NCI-H2227 treated with DMSO at 0.1 percent for 48 hours (cell line): ENCODE measurements around the gene ARNT2.

Source experiments
- DNase-seq: peaks from one replicate; lab custom pipeline; 2025; lab: John Stamatoyannopoulos, UW

ARNT2 gene

DNA sequence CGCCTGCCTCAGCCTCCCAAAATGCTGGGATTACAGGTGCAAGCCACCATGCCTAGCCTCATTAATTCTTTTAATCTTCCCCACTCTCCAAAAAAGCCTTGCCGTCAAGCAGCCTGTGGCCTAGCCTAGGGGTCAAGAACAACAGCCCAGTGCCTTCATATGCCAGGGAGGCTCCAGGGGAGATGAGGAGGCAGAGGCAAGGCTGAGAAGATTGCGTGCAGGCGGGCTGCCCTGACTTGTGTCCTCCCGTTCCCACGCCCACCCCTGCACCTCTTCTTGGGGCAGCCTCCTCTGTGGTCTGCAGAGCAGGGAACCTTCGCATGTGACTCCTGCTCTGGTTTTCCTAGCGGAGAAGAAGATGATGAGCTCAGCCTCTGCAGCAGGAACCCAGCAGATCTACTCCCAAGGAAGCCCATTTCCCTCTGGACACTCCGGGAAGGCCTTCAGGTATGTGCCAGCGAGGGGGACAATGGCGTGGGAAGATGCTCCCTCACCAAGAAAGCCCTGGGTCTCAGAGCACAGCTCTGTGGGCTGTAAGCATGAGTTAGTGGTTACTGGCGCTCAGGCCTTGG lies 172.4 kb downstream of the ARNT2 start:
- DNase-seq, result no peak

DNA sequence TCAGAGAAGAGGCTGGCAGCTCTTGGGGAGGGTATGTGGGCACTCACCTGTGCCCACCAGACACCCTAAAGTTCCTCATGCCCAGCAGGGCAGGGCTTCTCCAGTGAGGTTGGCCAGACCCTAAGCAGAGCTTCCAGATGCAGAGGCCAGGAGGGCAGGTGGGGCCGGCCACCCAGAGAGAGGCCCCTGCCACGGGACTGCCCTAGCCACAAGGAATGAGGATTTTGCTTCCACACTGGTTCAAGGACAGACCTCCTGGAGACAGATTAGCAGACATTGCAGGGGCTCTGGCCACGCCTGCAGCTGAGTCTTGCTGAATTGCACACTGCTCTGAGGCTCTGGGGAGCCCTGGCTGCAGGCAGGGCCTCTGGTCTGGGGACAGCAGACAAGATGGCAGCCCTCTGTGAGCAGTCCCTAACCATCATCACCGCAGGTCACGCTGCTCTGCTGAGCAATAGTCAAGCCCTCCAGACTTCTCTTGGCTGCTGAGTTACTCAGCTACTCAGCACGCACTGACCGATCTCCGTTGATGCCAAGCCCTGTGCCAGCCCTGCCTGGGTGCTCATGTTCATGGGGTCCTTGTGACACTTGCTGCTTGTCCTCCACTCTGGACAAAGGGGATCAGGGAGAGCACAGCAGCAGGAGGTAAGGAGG lies 173.5 kb downstream of the ARNT2 start:
- no peak for DNase-seq

DNA sequence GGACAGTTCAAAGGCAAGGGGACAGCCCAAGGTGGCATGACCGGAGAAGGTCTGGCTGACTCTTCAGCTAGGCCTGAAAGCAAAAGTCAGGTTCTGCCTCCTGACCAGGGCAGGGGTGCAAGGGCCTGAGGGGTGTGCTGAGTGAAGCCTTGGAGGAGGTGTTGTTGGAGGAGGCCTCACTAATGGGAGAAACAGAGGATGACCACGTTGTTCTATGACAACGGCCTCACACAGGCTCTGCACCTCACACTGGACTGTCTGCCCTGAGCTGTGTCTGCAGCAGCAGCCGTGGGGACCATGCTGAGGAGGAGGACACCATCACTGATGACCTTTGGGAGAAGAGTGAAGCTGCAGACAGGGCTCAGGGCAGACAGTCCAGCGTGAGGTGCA lies 174.0 kb downstream of the ARNT2 start:
- DNase-seq, result no peak

DNA sequence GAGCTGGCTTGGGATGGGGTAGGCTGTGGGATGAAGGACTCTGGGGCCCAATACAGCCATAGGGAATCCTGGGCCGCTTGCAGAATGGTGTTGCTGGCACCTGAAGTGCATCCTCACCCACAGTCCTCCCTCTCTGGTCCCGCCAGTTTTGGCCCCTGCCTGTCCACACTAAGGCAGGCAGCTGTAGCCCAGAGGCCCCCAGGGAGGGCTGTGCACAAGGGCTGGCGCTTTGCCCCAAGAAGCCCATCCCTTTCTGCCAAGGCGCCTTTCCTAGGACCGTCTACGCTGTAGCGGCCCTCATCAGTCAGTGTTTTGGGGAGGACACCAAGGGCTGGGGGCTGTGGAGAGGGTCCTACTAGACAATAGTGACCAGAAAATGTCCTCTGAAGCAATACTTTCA lies 174.7 kb downstream of the ARNT2 start:
- DNase-seq, result no peak

DNA sequence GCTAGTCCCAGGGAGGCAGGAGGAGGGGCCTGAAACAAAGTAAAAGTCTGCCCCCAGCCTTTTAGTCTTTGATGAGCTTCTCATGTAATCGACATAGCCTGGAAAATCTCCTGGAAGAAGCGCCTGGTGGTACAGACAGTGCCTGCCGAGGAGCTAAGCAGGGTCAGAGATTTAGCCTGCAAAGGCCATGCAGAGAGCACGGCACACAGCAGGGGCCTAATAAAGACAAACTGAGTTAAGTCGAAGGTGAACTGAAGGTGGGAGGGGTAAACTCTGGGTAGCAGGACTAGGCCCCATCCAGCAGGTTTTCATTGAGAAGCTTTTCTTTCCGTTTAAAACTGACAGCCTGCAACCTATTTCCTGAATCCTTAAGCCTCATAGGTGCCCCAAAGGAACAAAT lies 175.4 kb downstream of the ARNT2 start:
- DNase-seq, result no peak

DNA sequence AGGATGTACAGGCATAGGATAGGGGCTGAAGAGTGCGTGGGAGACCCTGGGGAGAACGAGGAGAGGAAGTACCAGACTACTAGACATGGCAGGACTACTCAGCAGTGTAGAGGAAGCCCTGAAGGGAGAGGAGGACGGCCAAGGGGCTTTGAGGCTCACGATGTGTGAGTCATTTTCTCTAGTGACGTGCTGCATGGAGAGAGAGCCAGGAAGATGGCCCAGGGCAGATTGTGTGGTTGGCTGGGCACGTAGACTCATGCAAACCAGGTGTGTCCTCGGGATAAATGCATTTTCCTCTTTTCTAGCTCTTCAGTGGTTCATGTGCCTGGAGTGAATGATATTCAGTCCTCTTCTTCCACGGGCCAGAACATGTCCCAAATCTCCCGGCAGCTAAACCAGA lies 175.9 kb downstream of the ARNT2 start:
- DNase-seq, result no peak

DNA sequence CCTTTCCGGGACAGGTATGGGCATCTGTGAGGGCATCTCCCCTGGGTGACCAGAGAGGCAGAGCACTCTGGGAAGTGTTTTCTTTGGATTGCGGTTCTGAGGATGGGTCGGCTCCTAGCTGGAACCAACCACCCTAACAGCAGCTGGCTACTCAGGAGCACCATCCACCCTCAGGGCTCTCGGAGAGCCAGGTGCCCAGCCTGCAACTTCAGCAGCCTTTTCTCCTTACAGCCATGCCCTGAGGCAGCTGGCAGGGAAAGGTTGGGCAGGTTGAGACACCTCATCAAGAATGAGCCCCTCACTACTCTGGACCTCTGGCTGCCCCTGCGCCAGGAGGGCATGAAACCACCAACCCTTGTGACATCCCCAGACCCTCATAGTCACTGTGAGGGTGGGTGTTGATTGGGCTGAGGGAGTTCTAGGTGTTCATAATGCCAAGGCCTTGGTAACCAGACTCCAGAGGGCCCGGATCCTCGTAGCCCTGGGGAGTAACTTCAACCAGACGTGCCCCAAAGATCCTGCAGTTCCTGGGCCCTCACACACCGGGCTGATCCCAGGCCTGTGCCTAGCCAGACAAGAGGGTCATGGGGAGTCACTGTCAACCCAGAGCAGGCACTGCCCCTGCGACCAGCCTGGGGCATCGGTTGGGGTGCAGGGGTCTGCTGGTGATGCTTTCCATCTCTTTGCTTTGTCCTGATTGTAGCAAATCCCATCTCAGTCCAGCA lies 176.5 kb downstream of the ARNT2 start:
- no peak for DNase-seq

DNA sequence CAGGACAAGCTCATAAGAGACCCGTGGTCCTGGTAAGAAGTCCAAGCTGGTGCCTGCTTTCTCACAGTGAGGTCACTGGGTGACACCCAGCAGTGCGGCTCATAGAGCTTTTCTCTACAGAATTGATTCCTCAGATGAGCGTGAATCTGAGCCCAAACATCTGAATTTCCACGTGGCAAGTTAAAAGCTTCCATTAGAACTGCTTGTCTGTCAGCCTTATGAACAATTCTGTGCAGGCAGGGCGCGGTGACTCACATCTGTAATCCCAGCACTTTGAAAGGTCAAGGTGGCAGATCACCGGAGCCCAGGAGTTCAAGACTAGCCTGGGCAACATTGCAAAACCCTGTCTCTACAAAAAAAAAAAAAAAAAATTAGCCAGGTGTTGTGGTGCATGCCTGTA lies 177.8 kb downstream of the ARNT2 start:
- DNase-seq, result no peak

DNA sequence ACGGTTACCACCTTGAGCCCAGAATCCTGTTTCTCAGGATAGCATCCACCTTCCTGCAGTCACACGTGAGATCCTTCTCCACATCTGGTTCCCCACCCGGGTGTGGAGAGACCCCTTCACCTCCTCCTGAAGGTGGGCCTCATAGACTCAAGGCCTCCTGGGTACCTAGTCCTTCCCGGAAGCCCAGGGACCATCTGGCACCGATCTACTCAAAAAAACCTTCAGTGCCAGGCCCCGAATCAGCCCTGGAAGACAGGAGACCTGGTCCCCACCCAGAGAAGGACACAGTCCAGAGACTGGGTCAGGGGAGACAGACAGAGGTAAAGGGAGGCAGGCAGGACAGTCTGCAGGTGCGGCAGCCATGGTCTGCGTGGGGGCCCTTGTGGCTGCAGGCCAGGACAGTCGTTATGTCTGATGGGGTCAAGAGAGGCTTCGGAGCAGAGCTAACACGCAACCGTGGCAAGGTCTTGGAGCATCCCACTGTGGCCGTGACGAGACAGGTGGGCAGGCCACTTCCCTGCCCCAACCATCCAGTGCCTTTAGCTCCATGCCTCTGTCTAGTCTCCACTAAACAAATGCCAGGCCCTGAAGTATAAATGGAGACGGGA lies 178.7 kb downstream of the ARNT2 start:
- DNase-seq, result no peak

DNA sequence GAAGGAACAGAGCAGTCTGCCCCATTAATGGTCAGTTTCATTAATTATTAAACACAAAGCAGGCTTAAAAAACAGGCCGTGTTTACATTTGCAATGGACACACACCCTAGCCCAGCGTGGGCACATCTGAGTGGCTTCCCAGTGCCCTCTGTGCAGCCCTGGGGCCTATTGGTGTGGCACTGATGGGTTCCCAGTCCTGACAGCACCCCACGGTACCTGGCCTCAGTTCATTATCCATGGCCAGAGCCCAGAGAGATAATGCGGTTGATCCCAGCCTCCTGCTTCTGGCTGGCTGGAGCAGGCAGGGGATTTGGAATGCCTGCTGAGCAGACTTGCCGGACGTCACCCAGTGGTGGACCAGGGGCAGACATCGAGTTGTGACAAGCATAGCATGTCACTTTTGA lies 180.4 kb downstream of the ARNT2 start:
- no peak for DNase-seq

DNA sequence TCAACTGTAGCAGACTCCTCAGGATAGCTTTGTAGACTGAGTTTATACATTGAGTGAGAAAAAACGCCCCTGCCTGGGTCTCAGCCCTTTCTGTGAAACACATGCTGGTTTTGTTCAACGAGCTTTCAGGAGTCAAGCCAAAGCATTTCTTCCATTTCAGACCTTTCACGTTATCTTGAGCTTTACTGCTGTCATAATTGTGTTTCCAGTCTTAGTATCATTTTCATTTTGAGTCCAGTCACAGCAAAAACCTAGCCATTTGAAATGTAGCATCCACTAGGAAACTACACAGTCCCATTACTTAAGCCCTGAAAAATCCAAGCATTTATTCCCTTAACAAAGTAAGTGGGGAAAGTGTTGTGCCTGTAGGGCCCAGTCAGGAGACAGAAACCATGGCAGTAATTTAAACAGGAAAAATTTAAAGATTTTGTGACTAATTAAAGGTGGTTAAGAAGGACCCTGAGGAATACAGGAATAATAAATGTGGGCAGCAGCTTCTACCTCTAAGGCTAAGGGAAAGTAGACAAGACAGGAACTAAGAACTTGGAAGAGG lies 180.9 kb downstream of the ARNT2 start:
- DNase-seq, result no peak

DNA sequence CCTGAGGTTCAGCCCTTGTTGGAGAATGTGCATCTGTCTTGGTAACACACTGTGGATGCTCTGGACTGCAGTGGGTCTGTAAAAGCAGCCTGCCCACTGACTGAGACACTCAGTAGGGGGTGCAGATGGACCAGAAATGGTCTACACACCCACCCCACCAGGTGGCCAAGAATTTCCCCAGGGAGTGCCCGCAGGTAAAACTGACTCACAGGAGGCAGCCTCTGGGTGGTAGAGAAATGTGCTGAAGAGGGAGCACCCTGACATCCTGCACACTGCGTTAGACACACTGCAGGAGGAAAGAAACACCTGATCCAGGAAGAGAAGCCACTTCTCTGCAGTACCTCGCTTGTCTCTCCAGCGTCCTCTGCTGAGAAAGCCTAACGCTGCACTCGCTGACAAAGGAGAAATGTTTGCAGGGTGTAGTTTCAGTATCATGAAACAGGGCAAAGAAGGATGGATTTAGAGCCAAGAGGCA lies 181.4 kb downstream of the ARNT2 start:
- DNase-seq, result no peak

DNA sequence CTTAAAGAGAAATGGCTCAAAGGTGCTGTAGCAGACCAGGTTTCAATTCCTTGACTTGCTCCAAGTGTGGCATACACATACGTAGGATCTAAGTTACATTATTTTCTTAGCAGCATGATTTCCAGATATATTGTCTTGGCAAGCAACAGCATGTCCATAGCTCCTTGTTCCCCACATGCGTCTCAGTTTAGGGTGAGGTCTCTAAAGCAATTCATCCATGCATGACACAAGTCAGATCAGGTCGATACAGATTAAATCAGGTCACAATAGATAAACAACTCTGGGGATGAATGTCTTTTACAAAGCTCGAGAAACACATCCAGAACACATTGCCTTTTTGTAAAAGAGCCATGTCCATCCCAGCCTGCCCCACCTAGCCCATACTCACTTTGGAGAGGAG lies 182.0 kb downstream of the ARNT2 start:
- no peak for DNase-seq

DNA sequence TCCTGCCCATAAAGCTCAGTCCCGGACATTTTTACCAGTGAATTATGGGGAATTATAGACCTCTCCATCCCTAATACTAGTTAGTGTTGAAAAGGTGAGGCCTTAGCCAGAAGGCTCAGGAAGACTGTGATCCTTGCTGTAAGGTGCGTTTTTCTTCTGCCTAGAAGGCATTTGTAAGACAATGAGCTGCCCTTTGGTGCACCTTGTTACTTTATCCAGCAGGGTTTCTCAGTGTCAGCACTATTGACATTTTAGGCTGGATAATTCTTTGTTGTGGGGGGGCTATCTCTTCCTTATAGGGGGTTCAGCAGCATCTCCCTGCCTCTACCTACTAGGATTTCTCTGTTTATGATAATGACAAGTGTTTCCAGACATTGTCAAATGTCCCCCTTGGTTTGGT lies 182.8 kb downstream of the ARNT2 start:
- no peak for DNase-seq

DNA sequence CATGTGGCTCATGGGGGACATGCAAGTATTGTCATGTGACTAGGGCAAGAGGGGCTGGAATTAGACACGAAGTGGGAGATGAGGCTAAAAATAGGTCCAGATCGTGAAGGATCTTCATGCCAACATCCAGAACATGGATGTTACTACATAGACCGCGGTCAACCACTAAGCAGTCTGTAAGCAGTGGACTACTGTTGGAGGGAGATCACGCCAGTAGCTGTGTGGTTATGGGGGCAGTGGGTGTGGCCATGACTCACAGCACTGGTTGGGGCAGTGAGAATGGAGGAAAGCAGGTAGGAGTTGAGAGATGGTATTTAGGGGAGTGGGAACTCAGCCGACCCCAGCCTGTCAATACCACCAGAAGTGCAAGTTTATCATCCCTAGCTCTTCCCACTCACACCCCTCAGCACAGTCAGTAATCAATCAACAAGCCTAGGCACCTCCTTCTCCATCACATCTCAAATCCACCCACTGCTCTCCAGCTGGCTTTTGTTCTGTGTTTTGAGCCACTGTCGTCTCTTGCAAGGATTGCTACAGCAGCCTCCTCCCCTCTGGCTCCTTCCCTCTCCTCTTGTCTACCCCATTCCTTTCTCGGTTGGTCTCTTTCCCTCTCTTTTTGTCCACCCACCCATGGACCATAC lies 183.8 kb downstream of the ARNT2 start:
- no peak for DNase-seq

DNA sequence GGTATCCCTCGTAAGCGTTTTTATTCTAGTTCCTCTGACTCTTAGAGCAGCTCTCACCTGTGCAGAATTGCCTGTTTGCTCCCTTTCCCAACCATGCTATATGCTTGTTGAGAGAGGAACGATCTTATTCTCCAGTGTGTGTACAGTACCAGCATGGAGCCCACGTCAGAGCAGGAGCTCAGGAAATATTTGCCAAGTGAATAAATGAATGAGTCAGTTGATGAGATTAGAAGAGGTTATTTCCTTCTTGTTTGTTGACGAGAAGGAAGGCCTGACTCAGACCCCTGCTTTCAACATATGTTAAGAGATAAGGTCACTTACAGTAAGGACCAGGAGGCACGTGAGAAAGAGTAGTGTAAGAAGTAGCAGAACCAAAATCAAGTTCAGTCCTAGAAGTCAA lies 184.6 kb downstream of the ARNT2 start:
- no peak for DNase-seq

DNA sequence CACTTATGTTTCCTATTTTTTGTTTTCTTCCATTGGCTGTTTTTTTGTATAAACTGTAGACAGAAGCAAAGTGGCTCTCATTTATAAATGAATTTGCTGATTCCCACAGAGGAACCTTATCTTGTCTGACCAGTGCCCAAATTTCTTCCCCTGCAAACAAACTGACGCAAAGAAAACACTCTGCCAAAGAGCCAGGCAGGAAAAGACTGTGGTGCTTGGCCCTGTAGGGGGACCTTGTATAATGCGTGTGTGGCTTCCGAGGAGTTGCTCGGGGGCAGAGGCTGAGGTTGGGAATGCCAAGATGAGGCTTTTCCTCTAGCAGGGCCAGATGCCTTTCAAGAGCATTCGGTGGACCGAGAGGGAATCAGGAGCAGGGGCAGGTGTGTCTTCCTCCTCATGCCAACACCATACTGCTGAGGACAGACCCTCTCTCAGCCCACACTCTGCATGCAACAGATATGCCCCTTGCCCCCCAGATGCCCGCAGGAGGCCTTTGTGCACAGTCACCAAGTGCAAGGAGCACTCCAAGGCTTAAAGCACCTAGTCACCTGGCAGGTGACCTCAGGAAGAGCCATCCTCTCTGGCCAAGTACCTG lies 186.7 kb downstream of the ARNT2 start:
- no peak for DNase-seq

DNA sequence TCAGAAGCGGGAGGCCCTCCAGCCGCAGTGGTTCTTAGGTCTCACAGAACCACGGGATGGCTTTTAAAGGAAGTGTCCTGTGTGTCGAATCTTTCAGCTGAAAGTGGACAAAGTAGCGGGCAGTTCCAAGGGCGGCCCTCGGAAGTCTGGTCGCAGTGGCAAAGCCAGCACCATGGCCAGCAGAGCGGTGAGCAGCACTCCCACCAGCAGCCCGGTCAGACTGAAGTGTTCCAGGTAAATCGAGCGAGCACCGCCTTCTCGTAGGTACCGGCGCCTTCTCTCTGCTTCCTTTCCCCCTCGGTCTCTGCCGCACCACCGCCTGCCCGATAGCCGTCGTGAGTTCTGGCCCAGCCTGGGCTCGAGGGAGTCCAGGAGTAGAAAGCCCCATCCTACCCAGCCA lies 187.3 kb downstream of the ARNT2 start:
- no peak for DNase-seq

DNA sequence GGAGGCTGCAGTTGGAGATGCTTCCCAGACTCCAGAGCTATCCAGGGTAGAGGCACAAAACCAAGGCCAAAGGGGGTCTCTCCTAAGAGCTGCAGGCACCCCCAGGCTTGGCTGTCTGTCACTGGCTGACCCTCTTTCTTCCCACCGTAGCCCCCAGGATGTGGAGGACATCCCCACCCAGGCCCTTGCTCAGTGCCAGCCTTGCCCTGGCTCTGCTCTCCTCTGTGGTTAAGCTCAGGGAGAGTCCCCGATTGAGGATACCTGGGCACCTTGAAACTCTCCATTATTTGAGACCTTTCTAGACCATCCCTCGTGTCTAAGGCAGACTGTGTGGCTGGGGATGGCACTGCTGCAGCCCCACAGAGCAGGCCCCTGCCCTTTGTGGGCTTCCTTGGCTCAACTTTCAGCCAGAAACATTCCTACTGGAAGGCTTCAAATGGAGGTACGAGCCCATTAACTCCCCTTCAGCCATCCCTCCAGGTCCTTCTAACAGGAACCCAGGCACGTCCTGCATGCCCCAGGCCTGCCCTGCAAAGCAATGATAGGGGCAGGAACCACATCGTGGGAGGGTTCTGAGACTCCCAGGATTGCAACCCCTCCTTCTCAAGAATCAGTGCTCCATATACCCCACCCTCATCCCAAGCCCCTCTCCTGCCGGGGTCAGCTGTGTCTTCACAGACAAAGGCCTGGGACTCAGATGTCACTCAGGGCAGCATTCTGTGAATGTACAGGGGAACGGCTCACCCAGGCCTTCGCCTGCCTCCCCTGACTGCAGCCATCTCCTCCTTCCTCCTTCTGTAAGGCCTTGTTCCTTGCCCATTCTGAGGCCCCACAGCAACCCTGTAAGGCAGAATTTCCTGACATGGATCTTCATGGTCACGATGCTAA lies 188.0 kb downstream of the ARNT2 start:
- no peak for DNase-seq

DNA sequence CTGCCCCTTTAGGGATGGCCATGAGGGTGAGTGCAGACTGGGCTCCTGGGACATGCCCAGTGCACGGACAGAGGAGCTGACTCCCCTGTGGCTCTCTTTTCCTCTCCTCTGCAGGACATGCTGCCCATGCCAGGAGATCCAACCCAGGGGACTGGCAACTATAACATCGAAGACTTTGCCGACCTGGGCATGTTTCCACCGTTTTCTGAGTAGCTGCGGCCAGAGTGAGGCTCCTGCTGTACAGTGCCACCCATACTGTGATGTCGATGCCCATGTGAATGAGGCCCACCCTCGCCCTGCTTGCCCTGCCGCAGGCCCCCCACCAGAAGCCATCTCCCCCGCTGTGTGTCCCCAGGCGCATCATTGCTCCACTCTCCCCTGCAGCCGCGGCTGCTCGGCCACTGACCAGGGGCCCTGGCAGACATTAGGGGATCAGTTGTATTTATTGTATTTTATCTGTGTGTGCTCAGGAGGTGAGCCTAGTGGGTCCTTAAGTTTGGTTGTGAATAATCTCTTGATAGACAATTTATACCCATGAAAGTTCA lies 189.4 kb downstream of the ARNT2 start:
- DNase-seq, result no peak
